Activated CD4-positive, alpha-beta T cell treated with anti-CD3 and anti-CD28 coated beads, Interleukin-2, amount 50 U/mL, for 1 hour (primary cell): ENCODE results near the gene KCNK7.
A peak's percentile ranks its signal among the peaks of the same experiment; 100 is the strongest.
"Not testable (repeated sequence)": the region's sequence is repeated elsewhere in the genome, so short reads cannot be mapped to it uniquely, and the experiment has no call there.

ENCODE experiments used
- DNase-seq: peaks from one replicate; pipeline ENCODE4 v3.0.0-alpha.2; 2020

The KCNK7 gene, protein sequence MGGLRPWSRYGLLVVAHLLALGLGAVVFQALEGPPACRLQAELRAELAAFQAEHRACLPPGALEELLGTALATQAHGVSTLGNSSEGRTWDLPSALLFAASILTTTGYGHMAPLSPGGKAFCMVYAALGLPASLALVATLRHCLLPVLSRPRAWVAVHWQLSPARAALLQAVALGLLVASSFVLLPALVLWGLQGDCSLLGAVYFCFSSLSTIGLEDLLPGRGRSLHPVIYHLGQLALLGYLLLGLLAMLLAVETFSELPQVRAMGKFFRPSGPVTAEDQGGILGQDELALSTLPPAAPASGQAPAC

DNA sequence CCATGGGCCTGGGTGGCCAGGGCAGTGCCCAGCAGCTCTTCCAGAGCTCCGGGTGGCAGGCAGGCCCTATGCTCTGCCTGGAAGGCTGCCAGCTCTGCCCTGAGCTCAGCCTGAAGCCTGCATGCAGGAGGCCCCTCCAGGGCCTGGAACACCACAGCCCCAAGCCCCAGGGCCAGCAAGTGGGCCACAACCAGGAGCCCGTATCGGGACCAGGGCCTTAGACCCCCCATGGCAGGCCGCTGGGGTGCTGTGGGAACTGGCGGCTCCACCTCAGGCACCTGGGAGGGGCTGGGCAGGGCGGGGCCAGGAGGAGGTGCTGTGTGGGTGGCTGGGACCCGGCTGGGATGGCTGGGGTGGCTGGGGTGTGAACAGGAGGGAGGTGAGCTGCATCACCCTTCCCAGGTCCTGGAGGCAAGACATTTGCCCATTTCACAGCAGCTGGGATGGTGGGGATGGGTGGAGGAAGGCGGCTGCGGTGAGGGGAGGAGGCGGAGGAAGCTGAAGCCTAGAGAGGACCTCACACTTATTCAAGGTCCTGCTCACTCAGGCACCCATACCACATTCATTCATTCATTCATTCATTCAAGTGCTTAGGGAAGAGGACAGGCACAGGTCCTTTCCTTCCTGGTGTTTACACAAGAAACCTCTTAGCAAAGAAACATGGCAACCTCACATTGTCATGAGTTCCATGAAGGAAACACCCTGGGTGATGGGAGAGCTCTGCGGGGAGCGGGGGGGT is at the start of gene KCNK7:
Gene KCNK7 (minus strand): TSS at position 258 of the 739 bp plus-strand sequence. CDS start 28 bp downstream, at position 230.
- DNase-seq = no peak

DNA sequence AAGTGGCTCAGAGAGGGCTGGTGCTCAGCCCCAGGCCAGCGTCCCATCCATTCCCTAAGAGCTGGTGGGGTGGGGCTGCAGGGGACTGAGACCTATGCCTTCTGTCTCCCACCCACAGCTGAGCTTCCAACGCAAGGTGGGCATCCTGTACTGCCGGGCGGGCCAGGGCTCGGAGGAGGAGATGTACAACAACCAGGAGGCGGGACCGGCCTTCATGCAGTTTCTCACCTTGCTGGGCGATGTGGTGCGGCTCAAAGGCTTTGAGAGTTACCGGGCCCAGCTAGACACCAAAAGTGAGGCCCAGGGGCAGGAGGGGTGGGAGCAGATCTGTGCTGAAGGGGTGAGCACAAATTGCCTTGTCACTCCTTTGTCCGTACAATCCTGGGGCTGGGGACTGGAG is 49.2 kb upstream of the KCNK7 start:
- no peak for DNase-seq

DNA sequence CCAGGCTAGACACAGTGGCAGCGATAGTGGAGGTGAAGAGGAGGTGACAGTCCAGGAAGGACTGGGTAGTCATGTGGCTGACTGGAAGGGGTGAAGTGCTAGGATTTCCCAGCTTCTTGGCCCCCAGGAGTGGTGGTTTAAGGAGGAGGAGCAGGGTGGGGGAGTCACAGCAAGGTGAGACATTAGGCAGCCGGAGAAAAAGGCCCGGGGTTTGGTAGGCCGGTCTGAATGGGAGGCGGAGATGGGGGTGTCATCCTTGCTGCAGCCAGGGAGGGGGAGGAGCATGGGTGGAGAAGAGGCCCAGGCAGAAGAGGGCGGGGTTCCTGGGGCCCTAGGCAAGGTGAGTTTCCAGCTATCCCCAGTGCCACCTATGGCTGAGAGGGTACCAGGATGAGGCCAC is 48.4 kb upstream of the KCNK7 start:
- DNase-seq = no peak

DNA sequence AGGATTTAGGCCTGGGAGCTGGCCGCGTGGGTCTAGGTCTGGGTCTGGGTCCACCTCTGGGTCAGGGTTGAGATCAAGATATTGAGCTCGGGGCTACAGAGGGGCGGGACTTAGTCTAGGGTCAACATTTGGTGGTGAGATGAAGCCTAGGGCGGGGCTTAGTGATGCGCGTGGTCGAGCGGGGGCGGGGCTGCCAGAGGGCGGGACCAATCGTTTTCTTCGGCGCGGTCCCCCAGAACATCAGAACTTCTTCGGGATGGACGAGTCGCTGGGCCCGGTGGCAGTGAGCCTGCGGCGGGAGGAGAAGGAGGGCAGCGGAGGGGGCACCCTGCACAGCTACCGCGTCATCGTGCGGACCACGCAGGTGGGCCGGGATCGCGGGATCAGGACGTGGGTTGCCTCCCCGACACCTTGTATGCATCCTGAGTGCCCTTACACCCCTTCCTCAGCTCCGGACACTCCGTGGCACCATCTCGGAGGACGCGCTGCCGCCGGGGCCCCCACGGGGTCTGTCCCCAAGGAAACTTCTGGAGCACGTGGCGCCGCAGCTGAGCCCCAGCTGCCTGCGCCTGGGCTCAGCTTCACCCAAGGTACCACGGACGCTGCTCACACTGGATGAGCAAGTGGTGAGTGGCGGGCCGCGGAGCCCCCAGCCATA is 46.5 kb upstream of the KCNK7 start:
- no peak for DNase-seq

DNA sequence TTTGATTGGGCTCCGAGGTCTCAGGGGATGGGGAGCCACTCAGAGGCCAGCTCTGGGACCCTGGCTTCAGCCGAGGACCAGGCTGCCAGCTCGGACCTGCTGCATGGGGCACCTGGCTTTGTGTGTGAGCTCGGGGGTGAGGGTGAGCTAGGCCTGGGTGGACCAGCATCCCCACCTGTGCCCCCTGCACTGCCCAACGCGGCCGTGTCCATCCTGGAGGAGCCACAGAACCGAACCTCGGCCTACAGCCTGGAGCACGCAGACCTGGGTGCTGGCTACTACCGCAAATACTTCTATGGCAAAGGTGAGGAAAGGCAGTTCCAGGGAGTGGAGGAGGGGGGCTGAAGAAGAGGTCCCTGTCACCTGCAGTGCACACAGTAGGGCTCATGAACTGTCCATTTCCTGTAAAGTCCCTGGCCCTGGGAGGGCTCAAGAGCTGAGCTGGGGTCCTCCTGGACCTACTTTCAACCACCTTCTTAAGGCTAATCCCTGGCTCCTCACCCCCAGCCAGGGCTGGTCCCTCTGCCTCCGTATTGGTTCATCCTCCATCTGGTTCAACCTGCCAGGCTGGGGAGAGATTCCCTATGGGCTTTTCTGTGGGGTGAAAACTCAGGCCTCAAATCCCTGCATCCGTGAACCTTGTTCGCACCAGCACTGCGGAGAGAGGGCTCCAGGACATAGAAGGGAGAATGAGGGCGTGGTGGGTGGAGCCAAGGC is 45.9 kb upstream of the KCNK7 start:
- DNase-seq = no peak

DNA sequence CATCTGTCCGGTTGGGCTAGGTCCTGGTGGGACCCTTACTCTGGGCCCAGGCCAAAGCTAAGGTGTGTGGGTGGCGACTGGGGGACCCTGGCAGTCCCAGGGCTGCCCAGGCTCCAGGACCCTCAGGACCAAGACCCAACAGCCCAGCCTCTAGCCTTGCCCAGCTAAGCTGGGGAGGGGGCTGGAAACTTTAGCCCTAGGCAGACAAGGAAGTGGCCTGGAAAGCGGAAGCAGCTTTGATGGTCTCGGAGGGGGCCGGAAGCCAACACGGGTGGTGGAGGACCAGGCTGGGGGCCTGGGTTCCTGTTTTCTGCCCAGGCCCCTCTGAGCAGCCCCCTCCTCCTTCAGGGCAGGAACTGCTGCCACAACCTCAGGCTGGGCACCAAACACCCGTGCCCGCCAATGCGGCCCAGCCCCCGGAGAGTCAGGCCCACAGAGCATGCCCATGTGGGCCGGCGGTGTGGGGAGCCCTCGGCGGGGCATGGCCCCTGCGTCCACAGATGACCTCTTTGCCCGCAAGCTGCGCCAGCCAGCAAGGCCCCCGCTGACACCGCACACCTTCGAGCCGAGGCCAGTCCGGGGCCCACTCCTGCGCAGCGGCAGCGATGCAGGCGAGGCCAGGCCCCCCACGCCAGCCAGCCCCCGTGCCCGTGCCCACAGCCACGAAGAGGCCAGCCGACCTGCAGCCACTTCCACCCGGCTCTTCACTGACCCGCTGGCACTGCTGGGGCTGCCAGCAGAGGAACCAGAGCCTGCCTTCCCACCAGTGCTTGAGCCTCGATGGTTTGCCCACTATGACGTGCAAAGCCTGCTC is 45.1 kb upstream of the KCNK7 start:
- no peak for DNase-seq

DNA sequence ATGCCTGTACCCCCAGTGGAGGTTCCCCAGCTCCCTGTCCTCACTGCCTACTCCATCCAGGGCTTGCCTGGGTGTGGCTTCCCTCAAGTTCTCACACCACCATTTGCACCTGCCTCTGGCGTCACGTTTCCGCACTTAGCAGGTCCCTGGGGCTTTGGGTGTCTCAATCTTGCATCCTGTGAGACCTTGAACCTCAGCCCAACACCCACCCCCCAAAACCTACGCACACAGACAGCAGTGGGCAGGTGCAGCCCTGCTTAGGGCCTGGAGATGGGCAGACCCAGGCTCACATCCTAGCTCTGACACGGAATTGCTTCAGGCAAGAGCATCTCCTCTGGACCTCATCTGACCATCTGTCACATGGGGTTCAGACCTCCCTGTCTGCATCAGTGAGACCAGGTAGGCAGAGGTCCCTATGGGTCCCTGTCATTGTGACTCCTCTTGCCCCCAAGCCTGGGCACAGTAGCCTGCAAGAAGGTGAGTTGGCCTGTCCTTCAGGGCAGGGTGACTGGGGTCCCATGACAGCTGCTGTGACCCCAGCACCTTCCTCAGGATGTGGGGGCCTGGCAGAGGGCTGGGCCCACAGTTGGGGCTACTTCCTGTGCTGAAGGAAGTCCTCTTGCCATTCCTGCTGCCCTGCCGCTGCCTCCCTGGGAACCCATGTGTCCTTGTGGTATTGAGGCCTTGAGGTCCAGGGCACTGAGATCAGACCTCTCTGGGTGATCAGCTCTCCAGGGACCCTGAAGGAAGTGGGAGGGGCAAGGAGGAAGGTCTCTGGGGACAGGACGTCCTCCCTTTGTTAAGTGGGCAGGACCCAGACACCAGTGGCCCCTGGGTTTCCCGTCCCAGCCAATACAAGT is 44.3 kb upstream of the KCNK7 start:
- DNase-seq = peak; percentile 72

DNA sequence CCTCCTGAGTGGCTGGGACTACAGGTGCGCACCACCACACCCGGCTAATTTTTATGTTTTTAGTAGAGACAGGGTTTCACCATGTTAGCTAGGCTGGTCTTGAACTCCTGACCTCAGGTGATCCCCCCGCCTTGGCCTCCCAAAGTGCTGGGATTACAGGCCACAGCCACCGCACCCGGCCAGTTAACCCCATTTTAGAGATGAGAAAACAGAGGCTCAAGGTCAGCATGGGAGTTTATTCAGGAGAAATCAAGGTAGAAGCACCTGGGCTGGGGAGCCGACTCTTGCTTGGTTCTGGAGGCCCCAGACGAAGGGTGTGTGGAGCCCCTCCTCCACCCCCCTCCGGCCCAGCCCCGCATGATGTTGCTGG is 43.6 kb upstream of the KCNK7 start:
- not testable (repeated sequence) for DNase-seq

DNA sequence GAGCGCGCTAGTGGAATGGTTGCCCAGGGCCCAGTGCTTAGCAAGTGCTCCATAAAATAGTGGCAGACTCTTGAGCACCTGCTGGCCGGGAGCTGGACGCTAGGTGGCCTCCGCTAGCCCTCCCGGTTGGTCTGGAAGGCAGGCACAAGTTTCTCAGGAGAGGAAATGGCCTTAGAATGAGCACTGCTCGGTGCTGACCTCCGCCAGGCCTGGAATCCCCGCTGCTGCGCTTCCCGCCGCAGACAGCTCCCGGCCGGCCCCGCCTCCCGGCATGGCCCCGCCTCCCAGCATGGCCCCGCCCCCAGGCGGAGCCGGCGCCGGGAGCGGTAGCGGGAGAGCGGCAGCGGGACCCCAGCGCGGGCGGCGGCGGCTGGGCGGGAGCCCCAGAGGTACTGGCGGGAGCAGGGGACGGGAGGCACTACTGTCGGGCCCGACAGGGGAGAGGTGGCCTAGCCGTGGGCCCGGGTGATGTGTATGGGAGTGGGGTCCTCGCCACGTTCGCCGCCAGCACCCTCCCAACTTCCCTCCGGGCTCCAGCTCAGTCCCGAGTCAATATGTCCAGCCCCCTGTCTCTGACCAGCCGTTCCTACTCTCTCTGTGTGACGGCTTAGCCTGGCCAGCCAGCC is 42.3 kb upstream of the KCNK7 start, which contains the start of gene SIPA1:
Gene SIPA1 (plus strand): TSS at position 308 of the 626 bp plus-strand sequence. CDS start 2,821 bp downstream, outside the sequence.
- DNase-seq = peak; percentile 65

DNA sequence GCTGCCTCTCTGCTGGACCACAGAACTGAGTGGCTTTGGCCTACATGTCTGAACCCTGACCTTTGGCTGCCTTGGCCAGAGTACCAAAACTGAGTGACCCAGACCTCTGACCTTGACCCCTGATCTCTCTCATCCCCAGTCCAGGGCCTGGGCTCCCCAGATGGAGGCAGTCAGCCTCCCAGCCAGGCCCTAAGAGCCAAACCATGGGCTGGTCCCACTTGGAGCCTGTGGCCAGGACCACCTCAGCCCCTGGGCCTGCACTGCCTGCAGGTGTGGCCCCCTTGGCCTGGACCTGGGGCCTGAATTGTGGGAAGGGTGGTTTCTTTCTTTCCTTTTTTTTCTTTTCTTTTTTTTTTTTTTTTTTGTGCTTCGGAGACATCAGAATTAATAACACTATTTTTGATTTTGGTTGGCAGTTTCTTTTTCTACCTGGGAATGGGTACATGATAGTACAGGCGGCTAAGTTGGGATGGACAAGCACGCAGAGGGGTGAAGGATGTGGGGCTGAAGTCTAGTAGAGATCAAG is 41.5 kb upstream of the KCNK7 start:
- no peak for DNase-seq

DNA sequence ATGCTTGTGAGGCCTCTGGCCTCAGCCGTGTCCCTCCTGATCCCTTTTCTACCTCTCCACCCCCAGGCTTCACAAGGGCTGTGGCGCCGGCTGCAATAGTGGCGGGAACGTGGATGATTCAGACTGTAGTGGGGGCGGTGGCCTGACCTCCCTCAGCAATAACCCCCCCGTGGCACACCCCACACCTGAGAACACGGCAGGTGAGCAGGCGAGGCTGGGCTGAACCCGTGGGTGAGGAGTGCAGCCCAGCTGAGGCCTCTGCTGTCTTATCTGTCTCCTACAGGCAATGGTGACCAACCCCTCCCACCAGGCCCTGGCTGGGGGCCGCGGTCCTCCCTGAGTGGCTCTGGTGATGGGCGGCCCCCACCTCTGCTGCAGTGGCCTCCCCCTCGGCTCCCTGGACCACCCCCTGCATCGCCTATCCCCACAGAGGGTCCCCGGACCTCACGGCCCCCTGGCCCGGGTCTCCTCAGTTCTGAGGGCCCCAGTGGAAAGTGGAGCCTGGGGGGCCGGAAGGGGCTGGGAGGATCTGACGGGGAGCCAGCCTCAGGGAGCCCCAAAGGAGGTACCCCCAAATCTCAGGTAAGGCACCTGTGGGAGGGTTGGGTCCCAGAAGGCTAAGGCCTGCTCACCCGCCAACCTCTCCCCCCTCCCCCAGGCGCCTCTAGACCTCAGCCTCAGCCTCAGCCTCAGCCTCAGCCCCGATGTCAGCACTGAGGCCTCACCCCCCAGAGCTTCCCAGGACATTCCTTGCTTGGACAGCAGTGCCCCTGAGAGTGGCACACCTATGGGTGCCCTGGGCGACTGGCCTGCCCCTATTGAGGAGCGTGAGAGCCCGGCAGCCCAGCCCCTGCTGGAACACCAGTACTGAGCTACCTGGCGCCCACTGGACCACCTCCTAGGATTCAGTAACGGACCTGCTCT is 40.8 kb upstream of the KCNK7 start:
- DNase-seq = no peak

DNA sequence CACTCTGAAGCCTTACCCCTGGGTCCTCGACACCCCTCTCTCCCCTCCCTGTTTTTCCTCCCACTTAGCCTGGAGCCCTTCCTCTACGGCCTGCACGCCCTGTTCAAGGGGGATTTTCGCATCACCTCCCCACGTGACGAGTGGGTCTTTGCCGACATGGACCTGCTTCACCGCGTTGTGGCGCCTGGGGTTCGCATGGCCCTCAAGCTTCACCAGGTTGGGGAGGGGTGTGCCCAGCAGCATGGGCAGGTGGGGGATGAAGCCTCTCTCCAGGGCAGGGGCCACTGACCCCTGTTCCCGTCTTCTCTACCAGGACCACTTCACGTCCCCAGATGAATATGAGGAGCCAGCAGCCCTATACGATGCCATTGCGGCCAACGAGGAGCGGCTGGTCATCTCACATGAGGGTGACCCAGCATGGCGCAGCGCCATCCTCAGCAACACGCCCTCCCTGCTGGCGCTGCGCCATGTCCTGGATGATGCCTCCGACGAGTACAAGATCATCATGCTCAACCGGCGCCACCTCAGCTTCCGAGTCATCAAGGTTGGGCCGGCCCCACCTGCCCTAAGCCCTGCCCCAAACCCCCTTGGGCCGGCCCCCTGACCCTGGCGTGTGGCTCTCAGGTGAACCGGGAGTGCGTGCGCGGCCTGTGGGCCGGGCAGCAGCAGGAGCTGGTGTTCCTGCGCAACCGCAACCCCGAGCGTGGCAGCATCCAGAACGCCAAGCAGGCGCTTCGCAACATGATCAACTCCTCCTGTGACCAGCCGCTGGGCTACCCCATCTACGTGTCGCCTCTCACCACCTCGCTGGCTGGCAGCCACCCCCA is 39.5 kb upstream of the KCNK7 start:
- no peak for DNase-seq

DNA sequence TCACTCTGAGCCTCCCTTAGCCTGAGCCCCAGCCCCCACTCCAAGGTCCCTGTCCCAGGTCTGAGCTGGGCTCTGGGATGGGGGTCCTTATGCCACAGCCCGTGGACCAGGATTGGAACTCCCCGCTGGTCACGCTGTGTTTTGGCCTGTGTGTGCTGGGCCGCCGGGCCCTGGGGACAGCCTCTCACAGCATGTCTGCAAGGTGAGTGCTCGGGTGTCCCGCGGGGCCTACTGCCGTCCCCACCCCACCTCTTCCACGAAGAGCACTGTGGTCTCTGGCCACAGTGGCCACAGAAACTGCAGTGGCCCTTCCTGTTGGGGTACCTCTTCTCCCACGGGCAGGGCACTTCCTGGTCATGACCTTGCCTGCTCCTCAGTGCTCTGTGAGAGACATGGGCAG is 38.8 kb upstream of the KCNK7 start:
- DNase-seq = no peak

DNA sequence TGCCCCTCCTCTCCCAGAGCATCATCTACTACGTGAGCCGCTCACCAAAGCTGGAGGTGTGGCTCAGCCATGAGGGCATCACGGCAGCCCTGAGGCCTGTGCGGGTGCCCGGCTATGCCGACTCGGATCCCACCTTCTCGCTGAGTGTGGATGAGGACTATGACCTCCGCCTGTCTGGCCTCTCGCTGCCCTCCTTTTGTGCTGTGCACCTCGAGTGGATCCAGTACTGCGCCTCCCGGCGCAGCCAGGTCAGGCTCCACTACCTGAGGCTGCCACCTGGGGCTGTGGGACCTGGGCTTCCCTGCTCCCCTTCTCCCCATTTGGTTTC is 38.5 kb upstream of the KCNK7 start:
- DNase-seq = no peak

DNA sequence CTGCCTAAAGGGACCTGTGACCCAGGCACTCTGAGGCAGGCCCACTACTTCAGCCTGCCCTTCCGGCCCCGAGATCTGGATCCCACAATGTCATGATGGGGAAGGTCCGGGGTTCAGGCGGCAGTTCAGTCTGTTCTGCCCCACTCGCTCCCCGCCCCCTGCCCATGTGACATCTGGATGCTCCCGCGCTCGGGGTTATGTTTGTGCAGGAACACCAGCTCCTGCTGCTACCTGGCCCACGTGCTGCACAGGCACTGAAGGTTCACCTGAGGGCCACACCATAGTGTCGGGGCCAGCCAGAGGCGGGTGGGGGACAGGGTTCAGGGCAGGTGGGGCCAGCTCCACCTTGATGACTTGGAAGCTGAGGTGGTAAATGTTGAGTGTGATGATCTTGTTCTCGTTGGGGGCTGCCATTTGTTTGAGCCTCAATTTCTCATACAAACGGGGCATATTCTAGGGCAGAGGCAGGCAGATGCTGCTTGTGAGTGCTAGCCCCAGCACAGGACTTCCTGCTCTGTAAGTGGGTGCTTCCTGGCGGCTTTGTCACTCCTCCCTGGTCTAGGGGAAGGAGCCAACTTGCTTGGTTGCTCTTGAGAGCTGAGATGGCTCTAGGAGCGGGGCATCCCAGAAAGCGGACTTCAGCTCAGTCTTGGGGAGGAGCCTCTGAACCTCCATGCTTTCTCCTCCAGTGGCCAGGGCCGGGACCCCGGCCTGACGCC is 37.9 kb upstream of the KCNK7 start:
- DNase-seq = no peak

DNA sequence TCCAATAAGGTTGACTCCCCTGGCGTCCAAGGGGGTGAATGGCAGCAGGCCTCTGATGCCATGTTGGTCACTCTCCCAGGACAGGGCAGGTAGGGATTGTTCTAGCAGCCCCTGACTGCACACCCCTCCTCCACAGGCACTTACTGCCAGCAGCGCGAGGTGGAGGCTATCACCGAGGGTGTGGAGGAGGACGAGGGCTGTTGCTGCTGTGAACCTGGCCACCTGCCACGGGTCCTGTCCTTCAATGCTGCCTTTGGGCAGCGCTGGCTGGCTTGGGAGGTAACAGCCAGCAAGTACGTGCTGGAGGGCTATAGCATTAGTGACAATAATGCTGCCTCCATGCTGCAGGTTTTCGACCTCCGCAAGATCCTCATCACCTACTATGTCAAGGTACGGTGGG is 34.6 kb upstream of the KCNK7 start:
- no peak for DNase-seq

DNA sequence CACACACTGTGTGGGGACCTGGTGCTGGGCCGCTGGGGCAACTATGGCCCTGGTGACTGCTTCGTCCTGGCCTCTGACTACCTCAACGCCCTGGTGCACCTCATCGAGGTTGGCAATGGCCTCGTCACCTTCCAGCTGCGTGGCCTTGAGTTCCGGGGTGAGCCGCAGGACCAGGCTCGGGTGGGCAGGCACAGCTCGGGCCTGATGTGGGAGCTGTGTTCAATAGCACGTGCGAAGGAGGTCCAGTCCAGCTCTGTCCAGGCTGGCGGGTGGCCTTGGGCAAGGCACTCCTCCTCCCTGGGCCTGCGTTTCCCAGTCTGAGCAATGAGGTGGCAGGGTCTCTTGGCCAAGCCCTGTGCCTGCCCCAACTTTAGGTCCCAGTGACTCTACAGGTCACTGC is 34.0 kb upstream of the KCNK7 start:
- DNase-seq = no peak

DNA sequence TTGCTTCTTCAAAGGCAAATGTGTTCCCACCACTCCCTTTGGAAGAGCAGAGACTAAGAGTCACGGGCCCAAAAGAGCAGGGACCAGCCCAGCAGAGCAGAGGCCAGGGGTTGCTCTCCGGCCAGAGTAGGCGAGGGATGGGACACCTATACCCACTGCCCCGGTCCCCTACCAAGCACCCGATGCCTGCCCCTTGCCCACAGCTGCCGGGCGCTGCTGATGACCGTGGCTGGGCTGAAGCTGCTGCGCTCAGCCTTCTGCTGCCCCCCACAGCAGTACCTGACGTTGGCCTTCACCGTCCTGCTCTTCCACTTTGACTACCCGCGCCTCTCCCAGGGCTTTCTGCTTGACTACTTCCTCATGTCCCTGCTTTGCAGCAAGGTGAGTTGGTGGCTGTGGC is 31.6 kb upstream of the KCNK7 start:
- no peak for DNase-seq
